Neural cell (in vitro differentiated cells): ENCODE measurements around the gene SOHLH1. TPM values are rescaled to one million over a fixed set of nuclear protein-coding genes. Genes with fewer than 3 reads are reported as not detected.

Source experiments
- H2AFZ ChIP-seq: fragments of 200-600, 300-800 bp; sonication (generic), shearing (Covaris generic); 2 replicates; pipeline ENCODE4 v1.6.0; 2014; ENCODE audit warnings: low read depth, mild to moderate bottlenecking, antibody characterized with exemption, low read length, moderate library complexity
- H3F3A ChIP-seq: fragments of 200-600 bp; shearing (Covaris generic); 2 replicates; pipeline ENCODE4 v1.6.1; 2016; ENCODE audit warnings: mild to moderate bottlenecking, moderate library complexity, mixed read lengths, antibody characterized with exemption, low read length; ENCODE audit not compliant: insufficient read depth, poor library complexity, severe bottlenecking
- H3K27ac ChIP-seq: fragments of 200-600, 300-800 bp; sonication (generic), shearing (Covaris generic); 2 replicates; pipeline ENCODE4 v1.5.1; 2014; ENCODE audit warnings: mild to moderate bottlenecking, low read length, moderate library complexity
- H3K27me3 ChIP-seq: fragments of 300-800, 200-600 bp; sonication (generic), shearing (Covaris generic); 2 replicates; pipeline ENCODE4 v1.6.0; 2014; ENCODE audit warnings: mild to moderate bottlenecking, low read depth, low read length, moderate library complexity; ENCODE audit not compliant: insufficient read depth
- H3K36me3 ChIP-seq: fragments of 300-800, 200-600 bp; sonication (generic), shearing (Covaris generic); 2 replicates; pipeline ENCODE4 v1.5.1; 2014; ENCODE audit warnings: mild to moderate bottlenecking, antibody characterized with exemption, low read length, moderate library complexity; ENCODE audit not compliant: insufficient read depth
- H3K4me2 ChIP-seq: fragments of 300-800, 200-600 bp; sonication (generic), shearing (Covaris generic); 2 replicates; pipeline ENCODE4 v1.6.0; 2014; ENCODE audit warnings: mild to moderate bottlenecking, low read length
- H3K4me3 ChIP-seq: fragments of 300-800, 200-600 bp; sonication (generic), shearing (Covaris generic); 2 replicates; pipeline ENCODE4 v1.5.1; 2014; ENCODE audit warnings: mild to moderate bottlenecking, low read length, moderate library complexity
- H3K79me2 ChIP-seq: fragments of 200-600 bp; shearing (Covaris generic); replicated peaks from 2 replicates; pipeline ENCODE4 v1.6.0; 2014; ENCODE audit warnings: mild to moderate bottlenecking, low read length, moderate library complexity; ENCODE audit not compliant: insufficient read depth
- H3K9ac ChIP-seq: fragments of 300-800, 200-600 bp; sonication (generic), shearing (Covaris generic); 2 replicates; pipeline ENCODE4 v1.6.1; 2016; ENCODE audit warnings: mild to moderate bottlenecking, low read length, mixed read lengths
- H3K9me2 ChIP-seq: fragments of 200-600 bp; shearing (Covaris generic); 2 replicates; pipeline ENCODE4 v1.6.1; 2016; ENCODE audit warnings: mild to moderate bottlenecking, low read length, mixed read lengths; ENCODE audit not compliant: insufficient read depth
- H3K9me3 ChIP-seq: fragments of 200-600, 300-800 bp; sonication (generic), shearing (Covaris generic); 2 replicates; pipeline ENCODE4 v1.6.1; 2016; ENCODE audit warnings: mild to moderate bottlenecking, mixed run types, low read length, moderate library complexity, mixed read lengths
- H4K20me1 ChIP-seq: fragments of 200-600 bp; shearing (Covaris generic); 2 replicates; pipeline ENCODE4 v1.6.1; 2016; ENCODE audit warnings: mild to moderate bottlenecking, mixed run types; ENCODE audit not compliant: insufficient read depth
- EP300 ChIP-seq: fragments of 450-650 bp; conservative IDR thresholded peaks from 2 replicates; pipeline ENCODE4 v1.6.1; 2014; ENCODE audit warnings: antibody characterized with exemption, mild to moderate bottlenecking, moderate library complexity; ENCODE audit not compliant: poor library complexity, severe bottlenecking
- EZH2 ChIP-seq: fragments of 200-600, 300-800 bp; shearing (Covaris generic), sonication (generic); IDR thresholded peaks from 2 replicates; pipeline ENCODE4 v1.6.1; 2014; ENCODE audit warnings: antibody characterized with exemption, low read length, borderline replicate concordance, mild to moderate bottlenecking; ENCODE audit not compliant: insufficient read depth, poor library complexity, severe bottlenecking
- MXI1 ChIP-seq: fragments of 450-650 bp; conservative IDR thresholded peaks from 2 replicates; pipeline ENCODE4 v1.6.1; 2014; ENCODE audit warnings: antibody characterized with exemption, mild to moderate bottlenecking; ENCODE audit not compliant: poor library complexity, severe bottlenecking
- POLR2AphosphoS5 ChIP-seq: IDR thresholded peaks from 2 replicates; pipeline ENCODE4 v1.6.1; 2012
- RAD21 ChIP-seq: fragments of 450-650 bp; conservative IDR thresholded peaks from 2 replicates; pipeline ENCODE4 v1.6.1; 2014; ENCODE audit warnings: antibody characterized with exemption, mild to moderate bottlenecking, moderate library complexity
- SMC3 ChIP-seq: fragments of 450-650 bp; conservative IDR thresholded peaks from 2 replicates; pipeline ENCODE4 v1.6.1; 2014; ENCODE audit warnings: antibody characterized with exemption, mild to moderate bottlenecking, moderate library complexity; ENCODE audit not compliant: poor library complexity
- TAF1 ChIP-seq: IDR thresholded peaks from 2 replicates; pipeline ENCODE4 v1.6.1; 2012; ENCODE audit warnings: low read depth
- polyA plus RNA-seq: library from polyadenylated mRNA; depleted of rRNA; stranded (reverse); fragments of >200 nt; gene quantifications from 2 replicates; pipeline ENCODE4 v1.2.3, GENCODE V29; 2014
- TF ChIP-seq, protein P1 (sequence below): fragments of 450-650 bp; IDR thresholded peaks from 2 replicates; pipeline ENCODE4 v1.5.1; 2014; ENCODE audit warnings: antibody characterized with exemption, mild to moderate bottlenecking, moderate library complexity; ENCODE audit not compliant: poor library complexity, severe bottlenecking
- TF ChIP-seq, protein P2 (sequence below): IDR thresholded peaks from 2 replicates; pipeline ENCODE4 v1.6.1; 2012; ENCODE audit warnings: borderline replicate concordance

Gene SOHLH1
- polyA plus RNA-seq, 1 donor from 2014 or later, result not detected

- no peak overlapping the region for H2AFZ ChIP-seq
- TF ChIP-seq TAF1 (no peak), RAD21 (no peak), EZH2 (no peak), POLR2AphosphoS5 (no peak), MXI1 (no peak), SMC3 (no peak), EP300 (no peak)
- TF ChIP-seq, protein P1, sequence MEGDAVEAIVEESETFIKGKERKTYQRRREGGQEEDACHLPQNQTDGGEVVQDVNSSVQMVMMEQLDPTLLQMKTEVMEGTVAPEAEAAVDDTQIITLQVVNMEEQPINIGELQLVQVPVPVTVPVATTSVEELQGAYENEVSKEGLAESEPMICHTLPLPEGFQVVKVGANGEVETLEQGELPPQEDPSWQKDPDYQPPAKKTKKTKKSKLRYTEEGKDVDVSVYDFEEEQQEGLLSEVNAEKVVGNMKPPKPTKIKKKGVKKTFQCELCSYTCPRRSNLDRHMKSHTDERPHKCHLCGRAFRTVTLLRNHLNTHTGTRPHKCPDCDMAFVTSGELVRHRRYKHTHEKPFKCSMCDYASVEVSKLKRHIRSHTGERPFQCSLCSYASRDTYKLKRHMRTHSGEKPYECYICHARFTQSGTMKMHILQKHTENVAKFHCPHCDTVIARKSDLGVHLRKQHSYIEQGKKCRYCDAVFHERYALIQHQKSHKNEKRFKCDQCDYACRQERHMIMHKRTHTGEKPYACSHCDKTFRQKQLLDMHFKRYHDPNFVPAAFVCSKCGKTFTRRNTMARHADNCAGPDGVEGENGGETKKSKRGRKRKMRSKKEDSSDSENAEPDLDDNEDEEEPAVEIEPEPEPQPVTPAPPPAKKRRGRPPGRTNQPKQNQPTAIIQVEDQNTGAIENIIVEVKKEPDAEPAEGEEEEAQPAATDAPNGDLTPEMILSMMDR, result no peak
- TF ChIP-seq, protein P2, sequence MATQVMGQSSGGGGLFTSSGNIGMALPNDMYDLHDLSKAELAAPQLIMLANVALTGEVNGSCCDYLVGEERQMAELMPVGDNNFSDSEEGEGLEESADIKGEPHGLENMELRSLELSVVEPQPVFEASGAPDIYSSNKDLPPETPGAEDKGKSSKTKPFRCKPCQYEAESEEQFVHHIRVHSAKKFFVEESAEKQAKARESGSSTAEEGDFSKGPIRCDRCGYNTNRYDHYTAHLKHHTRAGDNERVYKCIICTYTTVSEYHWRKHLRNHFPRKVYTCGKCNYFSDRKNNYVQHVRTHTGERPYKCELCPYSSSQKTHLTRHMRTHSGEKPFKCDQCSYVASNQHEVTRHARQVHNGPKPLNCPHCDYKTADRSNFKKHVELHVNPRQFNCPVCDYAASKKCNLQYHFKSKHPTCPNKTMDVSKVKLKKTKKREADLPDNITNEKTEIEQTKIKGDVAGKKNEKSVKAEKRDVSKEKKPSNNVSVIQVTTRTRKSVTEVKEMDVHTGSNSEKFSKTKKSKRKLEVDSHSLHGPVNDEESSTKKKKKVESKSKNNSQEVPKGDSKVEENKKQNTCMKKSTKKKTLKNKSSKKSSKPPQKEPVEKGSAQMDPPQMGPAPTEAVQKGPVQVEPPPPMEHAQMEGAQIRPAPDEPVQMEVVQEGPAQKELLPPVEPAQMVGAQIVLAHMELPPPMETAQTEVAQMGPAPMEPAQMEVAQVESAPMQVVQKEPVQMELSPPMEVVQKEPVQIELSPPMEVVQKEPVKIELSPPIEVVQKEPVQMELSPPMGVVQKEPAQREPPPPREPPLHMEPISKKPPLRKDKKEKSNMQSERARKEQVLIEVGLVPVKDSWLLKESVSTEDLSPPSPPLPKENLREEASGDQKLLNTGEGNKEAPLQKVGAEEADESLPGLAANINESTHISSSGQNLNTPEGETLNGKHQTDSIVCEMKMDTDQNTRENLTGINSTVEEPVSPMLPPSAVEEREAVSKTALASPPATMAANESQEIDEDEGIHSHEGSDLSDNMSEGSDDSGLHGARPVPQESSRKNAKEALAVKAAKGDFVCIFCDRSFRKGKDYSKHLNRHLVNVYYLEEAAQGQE, result no peak
- no peaks in the 10 kb centered on the region for H3F3A ChIP-seq
- H3K27ac ChIP-seq, result no peak overlapping the region
- H3K9me3 ChIP-seq, result no peaks in the 10 kb centered on the region
- H3K36me3 ChIP-seq, result no peaks in the 10 kb centered on the region
- H3K79me2 ChIP-seq, result no peaks in the 10 kb centered on the region
- no peak overlapping the region for H3K4me3 ChIP-seq
- no peaks in the 10 kb centered on the region for H4K20me1 ChIP-seq
- H3K9me2 ChIP-seq, result no peaks in the 10 kb centered on the region
- H3K4me2 ChIP-seq, result no peak overlapping the region
- H3K9ac ChIP-seq, result no peak overlapping the region
- H3K27me3 ChIP-seq, result no peaks in the 10 kb centered on the region
Observed at GRCh38 chr9:135660407-135660806, 38.9 kb downstream of the SOHLH1 start.

DNA sequence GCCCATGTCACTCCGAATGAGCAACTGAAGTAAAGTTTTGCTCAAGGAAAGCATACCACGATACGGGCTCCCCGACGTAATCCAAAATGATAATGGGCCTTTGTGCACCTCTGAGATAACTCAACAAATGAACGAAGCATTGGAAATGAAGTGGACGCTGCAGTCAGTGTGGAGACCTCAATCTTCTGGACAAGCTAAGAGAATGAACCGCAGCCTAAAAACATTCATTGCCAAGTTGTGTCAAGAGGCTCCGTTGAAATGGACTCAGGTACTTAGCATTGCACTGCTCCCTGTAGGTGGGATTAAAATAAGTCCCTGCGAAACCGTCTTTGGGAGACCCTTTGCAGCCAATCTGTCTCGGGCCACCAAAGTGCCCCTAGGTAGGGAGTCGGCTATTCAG lies 40.0 kb downstream of the SOHLH1 start:
- Histone ChIP-seq H3K79me2 (no peaks in the 10 kb centered on the region), H3K4me3 (no peak overlapping the region), H3K9ac (no peak overlapping the region), H3K9me3 (no peaks in the 10 kb centered on the region), H3K27me3 (no peaks in the 10 kb centered on the region), H3K4me2 (no peak overlapping the region), H3K27ac (no peak overlapping the region), H3F3A (no peaks in the 10 kb centered on the region), H2AFZ (no peak overlapping the region), H4K20me1 (no peaks in the 10 kb centered on the region), H3K36me3 (no peaks in the 10 kb centered on the region), H3K9me2 (no peaks in the 10 kb centered on the region)
- TF ChIP-seq EP300, result no peak
- TF ChIP-seq RAD21, result no peak

- no peak overlapping the region for H3K4me3 ChIP-seq
- H3K36me3 ChIP-seq, result no peaks in the 10 kb centered on the region
- no peaks in the 10 kb centered on the region for H3K79me2 ChIP-seq
- no peaks in the 10 kb centered on the region for H3F3A ChIP-seq
- no peak for TF ChIP-seq SMC3
- TF ChIP-seq MXI1, result no peak
- no peak for TF ChIP-seq POLR2AphosphoS5
- no peak for TF ChIP-seq EP300
- TF ChIP-seq RAD21, result no peak
- TF ChIP-seq TAF1, result no peak
- no peak for TF ChIP-seq EZH2
- H2AFZ ChIP-seq, result no peak overlapping the region
- H3K9me3 ChIP-seq, result no peaks in the 10 kb centered on the region
- H3K27me3 ChIP-seq, result no peaks in the 10 kb centered on the region
- no peaks in the 10 kb centered on the region for H4K20me1 ChIP-seq
- no peaks in the 10 kb centered on the region for H3K9me2 ChIP-seq
- H3K9ac ChIP-seq, result no peak overlapping the region
- no peak overlapping the region for H3K27ac ChIP-seq
- H3K4me2 ChIP-seq, result no peak overlapping the region
Observed at GRCh38 chr9:135657416-135657815, 41.9 kb downstream of the SOHLH1 start.
